ENCODE results near the gene ZNF787.

ZNF787 gene

DNA sequence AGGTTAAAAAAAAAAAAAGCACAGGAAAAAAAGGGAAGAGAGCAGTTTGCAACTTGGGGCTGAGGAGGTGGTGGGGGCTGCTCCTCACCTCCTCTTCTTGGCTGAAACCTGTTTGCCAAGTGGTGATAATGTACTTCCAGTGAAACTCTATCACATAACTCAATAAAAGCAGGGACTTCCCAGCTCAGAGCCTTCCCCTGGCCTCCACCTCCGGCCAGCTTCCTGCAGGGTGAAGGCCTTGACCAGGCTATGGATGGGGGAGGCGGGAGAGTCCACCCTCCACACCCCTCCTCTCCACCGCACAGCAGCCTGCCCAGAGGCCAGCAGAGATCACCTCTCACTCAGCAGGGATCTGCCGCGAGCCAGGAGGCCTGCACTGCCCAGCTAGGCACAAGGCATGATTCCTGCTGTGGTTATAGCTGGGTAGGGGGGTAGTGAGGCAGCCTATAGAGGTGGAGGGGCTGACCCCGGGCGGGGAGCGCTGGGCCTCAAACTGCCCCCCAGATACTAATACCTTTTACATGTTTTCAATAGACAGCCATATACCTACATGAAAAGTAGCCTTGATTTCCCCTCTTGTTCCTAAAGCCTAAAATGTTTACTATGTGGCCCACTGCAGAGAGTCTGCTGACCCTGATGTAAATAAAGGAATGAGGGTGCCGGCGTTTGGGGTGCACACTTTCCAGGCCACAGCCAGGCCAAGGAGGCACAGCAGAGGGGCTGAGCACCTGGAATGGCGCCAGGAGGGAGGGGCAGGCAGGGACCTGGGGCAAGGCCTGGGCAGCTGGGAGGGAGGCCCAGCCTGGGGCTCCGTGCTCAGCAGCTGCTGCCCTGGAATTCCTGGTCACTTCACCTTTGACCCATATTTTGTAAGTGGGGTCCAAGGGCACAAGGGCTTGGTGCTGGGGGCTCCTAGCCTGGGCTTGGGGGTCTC, 10.3 kb downstream of the ZNF787 start:
- Histone ChIP-seq H3K36me3 (peaks cover 21% of the 10 kb centered on the region), H3K4me3 (ENCODE audit: low read depth in 1 of 2, low read length in 1 of 2) (peak overlapping the region; percentile 50 to 54), H3K4me1 (ENCODE audit: control insufficient read depth in 1 of 2, insufficient read depth in 1 of 2, low read depth in 1 of 2, low read length in 1 of 2) (peaks cover 88 to 99% of the 10 kb centered on the region in 2 experiments), H3K27ac (peak overlapping the region; percentile 88), H3K9me3 (no peaks in the 10 kb centered on the region), H3K27me3 (no peaks in the 10 kb centered on the region)
- no peak for TF ChIP-seq CTCF (IDR thresholded peaks at IDR 0.05)

- Histone ChIP-seq H3K9me3 (no peaks in the 10 kb centered on the region), H3K4me3 (ENCODE audit: low read depth in 1 of 2, low read length in 1 of 2) (no peak overlapping the region), H3K4me1 (ENCODE audit: control insufficient read depth in 1 of 2, insufficient read depth in 1 of 2, low read depth in 1 of 2, low read length in 1 of 2) (peaks cover 85 to 98% of the 10 kb centered on the region in 2 experiments), H3K27ac (peak overlapping the region; percentile 88), H3K27me3 (no peaks in the 10 kb centered on the region), H3K36me3 (peaks cover 17% of the 10 kb centered on the region)
- no peak for TF ChIP-seq CTCF (IDR thresholded peaks at IDR 0.05)
Observed at GRCh38 chr19:56109226-56109625, 11.9 kb downstream of the ZNF787 start.

- Histone ChIP-seq H3K9me3 (no peaks in the 10 kb centered on the region), H3K36me3 (peaks cover 17% of the 10 kb centered on the region), H3K27ac (peak overlapping the region; percentile 88), H3K4me3 (ENCODE audit: low read depth in 1 of 2, low read length in 1 of 2) (no peak overlapping the region), H3K27me3 (no peaks in the 10 kb centered on the region), H3K4me1 (ENCODE audit: control insufficient read depth in 1 of 2, insufficient read depth in 1 of 2, low read depth in 1 of 2, low read length in 1 of 2) (peaks cover 80 to 92% of the 10 kb centered on the region in 2 experiments)
- no peak for TF ChIP-seq CTCF (IDR thresholded peaks at IDR 0.05)
Observed at GRCh38 chr19:56108447-56109195, 12.5 kb downstream of the ZNF787 start.

DNA sequence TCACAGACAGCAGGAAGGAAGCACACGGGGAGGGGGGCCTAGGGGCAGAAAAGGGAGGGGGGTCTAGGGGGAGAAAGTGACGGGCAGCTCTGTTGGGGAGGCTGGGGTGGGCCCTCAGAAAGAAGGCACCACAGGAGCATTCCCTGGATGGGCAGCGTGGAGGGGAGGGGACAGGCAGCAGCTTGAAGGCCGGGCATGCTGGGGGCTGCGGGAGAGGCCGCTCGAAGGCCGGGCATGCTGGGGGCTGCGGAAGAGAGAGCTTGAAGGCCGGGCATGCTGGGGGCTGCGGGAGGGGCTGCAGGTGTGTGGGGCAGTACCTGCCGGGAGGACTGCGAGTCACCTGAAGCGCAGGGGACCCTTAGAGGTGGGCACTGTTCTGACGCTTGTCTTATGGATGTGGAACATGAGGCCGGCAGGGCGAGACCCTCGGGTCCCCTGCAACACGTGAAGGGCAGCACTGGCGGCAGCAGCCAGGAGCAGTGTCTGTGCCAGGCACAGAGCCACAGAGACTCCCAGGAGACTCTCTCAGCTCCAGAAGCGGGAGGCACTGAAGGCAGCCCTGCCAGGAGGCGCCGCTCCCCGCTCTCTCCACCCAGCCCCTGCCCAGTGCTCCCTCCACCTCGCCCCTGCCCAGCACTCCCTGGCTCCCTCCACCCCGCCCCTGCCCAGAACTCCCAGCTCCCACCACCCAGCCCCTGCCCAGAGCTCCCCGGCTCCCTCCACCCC, 13.3 kb downstream of the ZNF787 start:
- peak overlapping the region; percentile 88 for H3K27ac ChIP-seq
- peaks cover 72 to 84% of the 10 kb centered on the region in 2 experiments for H3K4me1 ChIP-seq (ENCODE audit: control insufficient read depth in 1 of 2, insufficient read depth in 1 of 2, low read depth in 1 of 2, low read length in 1 of 2)
- H3K9me3 ChIP-seq, result no peaks in the 10 kb centered on the region
- TF ChIP-seq CTCF (IDR thresholded peaks at IDR 0.05), result no peak
- no peaks in the 10 kb centered on the region for H3K27me3 ChIP-seq
- H3K4me3 ChIP-seq (ENCODE audit: low read depth in 1 of 2, low read length in 1 of 2), result no peak overlapping the region
- peaks cover 24% of the 10 kb centered on the region for H3K36me3 ChIP-seq

GRCh38 chr19:56106993-56107392, 14.1 kb downstream of the ZNF787 start:
- H3K27ac ChIP-seq, result peak overlapping the region; percentile 77

More at GRCh38 chr19:56106993-56107392, 14.1 kb downstream of the ZNF787 start:
- no peak for TF ChIP-seq CTCF (IDR thresholded peaks at IDR 0.05)
- peaks cover 64 to 76% of the 10 kb centered on the region in 2 experiments for H3K4me1 ChIP-seq (ENCODE audit: control insufficient read depth in 1 of 2, insufficient read depth in 1 of 2, low read depth in 1 of 2, low read length in 1 of 2)
- no peaks in the 10 kb centered on the region for H3K27me3 ChIP-seq
- no peak overlapping the region for H3K4me3 ChIP-seq (ENCODE audit: low read depth in 1 of 2, low read length in 1 of 2)
- peaks cover 32% of the 10 kb centered on the region for H3K36me3 ChIP-seq
- H3K9me3 ChIP-seq, result no peaks in the 10 kb centered on the region

Data from neutrophil (primary cell).